ENCODE data around the gene BAHCC1.

The BAHCC1 gene

DNA sequence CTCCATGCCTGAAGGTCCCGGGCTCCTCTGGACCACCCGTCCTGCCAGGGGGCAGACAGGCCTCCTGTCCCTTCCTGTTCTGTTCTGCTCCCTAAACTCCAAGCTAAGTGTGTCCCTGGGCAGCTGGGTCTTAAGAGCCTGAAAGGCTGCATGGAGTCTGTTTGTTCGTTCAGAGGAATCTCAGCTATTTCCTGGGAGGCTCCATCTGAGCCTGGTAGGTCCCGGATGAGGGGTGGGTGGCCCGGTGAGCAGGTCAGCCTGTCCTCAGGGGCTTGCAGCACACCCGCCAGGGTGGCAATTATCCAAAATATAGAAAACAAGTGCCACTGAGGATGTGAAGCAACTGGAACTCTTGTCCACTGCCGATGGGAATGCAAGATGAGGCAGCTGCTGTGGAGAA, 104.8 kb downstream of the BAHCC1 start:
- Histone ChIP-seq H3K27me3 (ENCODE audit: control insufficient read depth, low read length) (peaks cover 16% of the 10 kb centered on the region), H3K9me2 (replicated peaks; ENCODE audit: control insufficient read depth, low read length) (no peaks in the 10 kb centered on the region), H4K20me1 (ENCODE audit: control insufficient read depth, insufficient read depth, low read depth, low read length) (no peaks in the 10 kb centered on the region), H3K27ac (ENCODE audit: low read depth, low read length) (no peak overlapping the region), H3K36me3 (ENCODE audit: control insufficient read depth, low read length) (no peaks in the 10 kb centered on the region), H3K4me1 (ENCODE audit: control insufficient read depth, low read length) (peaks cover 2% of the 10 kb centered on the region), H3F3A (ENCODE audit: control insufficient read depth, insufficient read depth) (no peaks in the 10 kb centered on the region), H3K79me2 (ENCODE audit: control insufficient read depth, low read length) (no peaks in the 10 kb centered on the region), H3K4me3 (ENCODE audit: low read length) (no peak overlapping the region), H3K9me3 (ENCODE audit: control insufficient read depth, insufficient read depth, low read length) (no peaks in the 10 kb centered on the region), H3K4me2 (ENCODE audit: low read length) (no peak overlapping the region)
- TF ChIP-seq EZH2phosphoT487 (IDR thresholded peaks at IDR 0.05; ENCODE audit: borderline replicate concordance, low read length) (no peak), CTCF (IDR thresholded peaks at IDR 0.05; ENCODE audit: low read depth, low read length, poor library complexity, severe bottlenecking) (no peak)

DNA sequence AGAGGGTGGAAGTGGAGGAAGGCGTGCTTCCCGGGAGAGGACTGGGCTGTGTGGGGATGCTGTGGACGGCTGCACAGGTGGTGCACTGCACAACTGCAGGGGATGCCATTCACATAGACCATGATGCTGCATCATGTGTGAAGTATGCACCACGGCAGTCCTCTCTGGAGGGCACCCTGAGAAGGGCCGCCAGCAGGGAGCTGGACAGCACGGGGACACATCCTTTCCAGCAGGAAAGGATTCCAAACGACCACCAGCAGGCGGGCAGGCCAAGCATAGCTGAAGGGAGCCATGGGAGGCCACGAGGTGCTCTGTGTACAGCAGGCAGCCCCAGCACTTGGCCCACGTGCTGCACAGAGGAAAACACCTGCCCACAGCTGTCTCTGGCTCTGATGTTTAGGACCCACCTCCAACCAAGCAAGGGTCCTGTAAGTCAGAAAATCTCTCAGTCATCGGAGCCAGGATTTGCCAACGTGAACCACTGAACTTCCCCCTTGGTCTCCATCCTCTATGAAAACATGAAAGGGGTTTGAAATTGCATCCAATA, 107.3 kb downstream of the BAHCC1 start:
- Histone ChIP-seq H3K4me3 (ENCODE audit: low read length) (no peak overlapping the region), H4K20me1 (ENCODE audit: control insufficient read depth, insufficient read depth, low read depth, low read length) (no peaks in the 10 kb centered on the region), H3K4me2 (ENCODE audit: low read length) (no peak overlapping the region), H3K9me3 (ENCODE audit: control insufficient read depth, insufficient read depth, low read length) (no peaks in the 10 kb centered on the region), H3K27me3 (ENCODE audit: control insufficient read depth, low read length) (peaks cover 13% of the 10 kb centered on the region), H3K79me2 (ENCODE audit: control insufficient read depth, low read length) (no peaks in the 10 kb centered on the region), H3K9me2 (replicated peaks; ENCODE audit: control insufficient read depth, low read length) (no peaks in the 10 kb centered on the region), H3K4me1 (ENCODE audit: control insufficient read depth, low read length) (no peaks in the 10 kb centered on the region), H3K36me3 (ENCODE audit: control insufficient read depth, low read length) (no peaks in the 10 kb centered on the region), H3K27ac (ENCODE audit: low read depth, low read length) (no peak overlapping the region), H3F3A (ENCODE audit: control insufficient read depth, insufficient read depth) (peaks cover 4% of the 10 kb centered on the region)
- no peak for TF ChIP-seq EZH2phosphoT487 (IDR thresholded peaks at IDR 0.05; ENCODE audit: borderline replicate concordance, low read length)
- TF ChIP-seq CTCF (IDR thresholded peaks at IDR 0.05; ENCODE audit: low read depth, low read length, poor library complexity, severe bottlenecking), result no peak

DNA sequence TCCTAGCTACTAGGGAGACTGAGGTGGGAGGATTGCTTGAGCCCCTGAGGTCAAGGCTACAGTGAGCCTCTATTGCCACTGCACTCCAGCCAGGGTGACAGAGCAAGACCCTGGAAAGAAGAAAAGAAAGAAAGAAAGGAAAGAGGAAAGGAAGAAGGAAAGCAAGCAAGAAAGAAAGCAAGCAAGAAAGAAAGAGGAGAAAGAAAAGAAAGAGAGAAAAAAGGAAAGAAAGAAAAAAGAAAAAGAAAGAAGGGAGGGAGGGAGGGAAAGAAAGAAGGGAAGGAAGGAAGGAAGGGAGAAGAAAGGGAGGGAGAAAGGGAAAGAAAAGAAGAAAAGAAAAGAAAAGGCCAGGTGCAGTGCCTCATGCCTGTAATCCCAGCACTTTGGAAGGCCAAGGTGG, 108.4 kb downstream of the BAHCC1 start:
- H3F3A ChIP-seq (ENCODE audit: control insufficient read depth, insufficient read depth), result peaks cover 13% of the 10 kb centered on the region
- no peak overlapping the region for H3K4me3 ChIP-seq (ENCODE audit: low read length)
- H3K4me1 ChIP-seq (ENCODE audit: control insufficient read depth, low read length), result peaks cover 1% of the 10 kb centered on the region
- no peaks in the 10 kb centered on the region for H3K9me3 ChIP-seq (ENCODE audit: control insufficient read depth, insufficient read depth, low read length)
- no peak overlapping the region for H3K4me2 ChIP-seq (ENCODE audit: low read length)
- no peaks in the 10 kb centered on the region for H3K79me2 ChIP-seq (ENCODE audit: control insufficient read depth, low read length)
- peaks cover 13% of the 10 kb centered on the region for H3K27me3 ChIP-seq (ENCODE audit: control insufficient read depth, low read length)
- no peaks in the 10 kb centered on the region for H3K9me2 ChIP-seq (replicated peaks; ENCODE audit: control insufficient read depth, low read length)
- TF ChIP-seq EZH2phosphoT487 (IDR thresholded peaks at IDR 0.05; ENCODE audit: borderline replicate concordance, low read length), result no peak
- TF ChIP-seq CTCF (IDR thresholded peaks at IDR 0.05; ENCODE audit: low read depth, low read length, poor library complexity, severe bottlenecking), result no peak
- no peak overlapping the region for H3K27ac ChIP-seq (ENCODE audit: low read depth, low read length)
- no peaks in the 10 kb centered on the region for H4K20me1 ChIP-seq (ENCODE audit: control insufficient read depth, insufficient read depth, low read depth, low read length)
- peaks cover under 1% of the 10 kb centered on the region for H3K36me3 ChIP-seq (ENCODE audit: control insufficient read depth, low read length)
